Measurements from ENCODE around the gene HDAC7. TPM values are rescaled to one million over a fixed set of nuclear protein-coding genes. Genes with fewer than 3 reads are reported as not detected.
A peak's percentile ranks its signal among the peaks of the same experiment; 100 is the strongest.

The HDAC7 gene
- total RNA-seq, 3 donors from 2014 or later (not counting 1 experiment from before 2014, with no cell fraction given): 141 to 235 (median 147) TPM

DNA sequence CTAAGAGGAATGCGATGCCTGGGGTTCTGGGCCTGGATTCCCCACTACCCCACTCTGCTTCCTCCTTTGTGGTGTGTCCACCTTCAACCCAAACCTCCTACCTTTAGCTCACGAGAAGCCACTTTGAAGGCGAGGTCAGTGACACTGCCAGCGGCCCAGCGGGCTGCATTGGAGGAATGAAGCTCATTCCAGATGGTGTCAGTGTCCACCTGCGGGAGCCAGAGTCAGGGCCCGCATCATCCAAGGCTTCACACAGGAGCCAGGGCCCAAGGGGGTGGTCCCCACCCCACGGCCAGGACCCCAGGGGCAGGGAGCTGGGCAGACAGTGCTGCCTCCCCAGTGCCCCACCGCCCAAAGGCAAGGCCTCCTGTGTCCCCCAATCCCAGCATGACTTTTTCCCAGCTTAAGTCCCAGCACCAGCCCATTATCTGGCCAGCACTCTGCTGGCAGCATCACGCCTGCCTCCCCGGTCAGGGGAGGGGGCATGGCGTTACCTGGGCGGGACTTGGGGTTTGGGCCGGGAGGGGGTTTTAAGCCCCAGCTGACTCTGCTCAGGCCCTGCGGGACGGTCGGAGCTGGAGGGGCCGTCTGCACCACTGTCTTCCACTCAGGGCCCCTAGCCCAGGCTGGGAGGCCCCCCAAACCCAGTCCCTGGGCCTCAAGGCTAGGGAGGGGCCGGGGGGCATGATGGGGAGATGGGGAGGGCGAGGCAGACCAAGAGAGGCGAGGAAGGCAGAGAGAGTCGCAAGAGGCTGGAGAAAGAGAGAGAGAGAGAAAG is 29.8 kb downstream of the HDAC7 start:
- no peak for ATAC-seq
- Histone ChIP-seq H3K27ac (ENCODE audit: low read length) (no peak overlapping the region), H3K36me3 (ENCODE audit: control insufficient read depth, insufficient read depth, low read length) (peaks cover 93% of the 10 kb centered on the region), H3K27me3 (ENCODE audit: control insufficient read depth, insufficient read depth, low read length) (no peaks in the 10 kb centered on the region), H3K4me1 (ENCODE audit: control insufficient read depth, insufficient read depth, low read length) (no peaks in the 10 kb centered on the region), H3K9me3 (ENCODE audit: control insufficient read depth, insufficient read depth, low read length) (no peaks in the 10 kb centered on the region), H3K4me3 (ENCODE audit: low read length) (no peak overlapping the region)
- no peak overlapping the region for H3K27ac Mint-ChIP-seq
- H3K9me3 Mint-ChIP-seq: no peaks in the 10 kb centered on the region
- peaks cover 14% of the 10 kb centered on the region for H3K36me3 Mint-ChIP-seq
- no peaks in the 10 kb centered on the region for H3K4me1 Mint-ChIP-seq
- DNase-seq: no peak
- H3K27me3 Mint-ChIP-seq (ENCODE audit: low read depth in 2 of 2): no peaks in the 10 kb centered on the region
- intact Hi-C loops (cut with micrococcal nuclease): no loop called here
- TF ChIP-seq CTCF (IDR thresholded peaks at IDR 0.05): no peak
- WGBS (ENCODE audit: insufficient coverage): 96% methylated on average over 22 of the region's 22 CpGs
- no peak overlapping the region for H3K4me3 Mint-ChIP-seq

DNA sequence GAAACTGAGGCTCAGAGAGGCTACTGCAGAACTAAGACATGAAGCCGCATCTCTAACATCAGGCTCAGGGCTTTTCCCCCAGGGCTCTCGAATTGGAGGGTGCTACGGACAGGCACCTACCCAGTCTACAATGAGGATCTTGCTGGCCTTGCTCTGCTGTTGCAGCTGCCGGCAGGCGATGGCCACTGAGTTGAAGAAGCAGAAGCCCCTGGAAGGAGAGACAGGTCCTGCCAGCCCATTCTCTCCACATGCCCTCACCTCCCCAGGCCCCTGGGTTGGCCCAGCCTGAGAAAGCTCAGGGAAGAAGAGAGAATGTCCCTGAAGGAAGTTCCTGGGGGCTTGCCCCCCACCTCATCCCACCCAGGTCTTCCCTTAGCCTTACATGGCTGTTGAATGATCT is 30.6 kb downstream of the HDAC7 start:
- DNase-seq (no peak), ATAC-seq (no peak)
- Histone ChIP-seq H3K36me3 (ENCODE audit: control insufficient read depth, insufficient read depth, low read length) (peaks cover 93% of the 10 kb centered on the region), H3K4me3 (ENCODE audit: low read length) (no peak overlapping the region), H3K27ac (ENCODE audit: low read length) (no peak overlapping the region), H3K27me3 (ENCODE audit: control insufficient read depth, insufficient read depth, low read length) (no peaks in the 10 kb centered on the region), H3K4me1 (ENCODE audit: control insufficient read depth, insufficient read depth, low read length) (no peaks in the 10 kb centered on the region), H3K9me3 (ENCODE audit: control insufficient read depth, insufficient read depth, low read length) (no peaks in the 10 kb centered on the region)
- no peak overlapping the region for H3K4me3 Mint-ChIP-seq
- WGBS (ENCODE audit: insufficient coverage): 99% methylated on average over 5 of the region's 5 CpGs
- no peak for TF ChIP-seq CTCF (IDR thresholded peaks at IDR 0.05)
- peaks cover 14% of the 10 kb centered on the region for H3K36me3 Mint-ChIP-seq
- H3K27me3 Mint-ChIP-seq (ENCODE audit: low read depth in 2 of 2): no peaks in the 10 kb centered on the region
- H3K4me1 Mint-ChIP-seq: no peaks in the 10 kb centered on the region
- no peak overlapping the region for H3K27ac Mint-ChIP-seq
- intact Hi-C loops (cut with micrococcal nuclease): no loop called here
- no peaks in the 10 kb centered on the region for H3K9me3 Mint-ChIP-seq

DNA sequence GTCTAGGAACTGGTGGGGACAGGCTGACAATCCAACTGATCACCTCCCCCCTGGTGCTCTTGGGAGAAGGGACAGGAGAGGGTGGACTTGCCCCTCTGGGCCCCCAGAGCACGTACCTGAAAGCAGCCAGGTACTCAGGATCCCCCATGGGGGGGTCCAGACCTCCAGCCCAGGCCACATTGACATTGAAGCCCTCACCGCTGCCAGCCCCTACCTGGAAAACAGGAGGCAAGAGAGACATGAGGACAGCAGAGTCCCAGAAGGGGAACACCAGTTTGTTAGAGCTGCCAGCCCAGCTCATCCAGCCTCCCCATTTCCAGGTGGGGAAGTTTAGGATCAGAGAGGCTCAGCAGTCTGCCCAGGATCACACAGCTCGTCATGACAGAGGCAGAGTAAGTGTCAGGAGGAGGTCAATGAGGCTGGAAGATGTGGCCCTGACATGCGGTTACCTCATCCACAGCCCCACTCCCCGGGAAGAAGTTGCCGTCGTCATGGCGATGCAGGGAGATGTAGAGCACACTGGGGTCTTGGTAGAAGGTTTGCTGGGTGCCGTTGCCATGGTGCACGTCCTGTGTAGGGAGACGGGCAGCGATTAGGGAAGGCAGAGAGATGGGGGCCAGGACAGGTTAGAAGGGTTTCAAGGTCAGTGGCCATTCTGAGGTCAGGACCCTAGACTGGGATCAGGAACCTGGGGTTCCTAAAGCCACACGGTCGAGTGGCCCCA is 31.9 kb downstream of the HDAC7 start:
- Mint-ChIP-seq H3K27me3 (ENCODE audit: low read depth in 2 of 2) (no peaks in the 10 kb centered on the region), H3K9me3 (no peaks in the 10 kb centered on the region), H3K36me3 (peaks cover 14% of the 10 kb centered on the region), H3K4me3 (no peak overlapping the region), H3K27ac (peak overlapping the region; percentile 18 to 58), H3K4me1 (no peaks in the 10 kb centered on the region)
- no peak for DNase-seq
- Histone ChIP-seq H3K9me3 (ENCODE audit: control insufficient read depth, insufficient read depth, low read length) (no peaks in the 10 kb centered on the region), H3K36me3 (ENCODE audit: control insufficient read depth, insufficient read depth, low read length) (peaks cover 94% of the 10 kb centered on the region), H3K4me3 (ENCODE audit: low read length) (no peak overlapping the region), H3K4me1 (ENCODE audit: control insufficient read depth, insufficient read depth, low read length) (no peaks in the 10 kb centered on the region), H3K27me3 (ENCODE audit: control insufficient read depth, insufficient read depth, low read length) (no peaks in the 10 kb centered on the region), H3K27ac (ENCODE audit: low read length) (no peak overlapping the region)
- WGBS (ENCODE audit: insufficient coverage): 94% methylated on average over 14 of the region's 14 CpGs
- intact Hi-C loops (cut with micrococcal nuclease): no loop called here
- TF ChIP-seq CTCF (IDR thresholded peaks at IDR 0.05): no peak
- no peak for ATAC-seq

Data from natural killer cell (primary cell).